Fibroblast of villous mesenchyme (primary cell): ENCODE data around the gene FBXL17. TPM values are rescaled to one million over a fixed set of nuclear protein-coding genes. Genes with fewer than 3 reads are reported as not detected.
A peak's percentile ranks its signal among the peaks of the same experiment; 100 is the strongest.

Source experiments
- DNase-seq: peaks from one replicate; pipeline ENCODE4 v3.0.0-alpha.2; 2010; ENCODE audit warnings: low read depth
- H3K4me3 ChIP-seq: 2 replicates; pipeline ENCODE4 v1.5.1; 2011; ENCODE audit warnings: low read depth, mild to moderate bottlenecking, low read length
- CTCF ChIP-seq: IDR thresholded peaks from 2 replicates; pipeline ENCODE4 v1.5.1; 2012; ENCODE audit warnings: low read depth, mild to moderate bottlenecking, low read length; ENCODE audit not compliant: insufficient read depth
- total RNA-seq: library from RNA; depleted of rRNA; stranded (reverse); fragments of >200 nt; gene quantifications from 2 replicates; pipeline ENCODE4 v1.2.3, GENCODE V29; 2012

Gene FBXL17
- total RNA-seq, 1 donor, result 20.3 TPM

- no peak for DNase-seq
- no peak overlapping the region for H3K4me3 ChIP-seq
- TF ChIP-seq CTCF, result no peak
Observed at GRCh38 chr5:108271127-108271526, 110.8 kb downstream of the FBXL17 start.

GRCh38 chr5:108266242-108266641 lies 115.7 kb downstream of the FBXL17 start:
- DNase-seq, result no peak
- no peak overlapping the region for H3K4me3 ChIP-seq
- no peak for TF ChIP-seq CTCF

GRCh38 chr5:108264533-108264932 lies 117.4 kb downstream of the FBXL17 start:
- no peak for DNase-seq
- no peak overlapping the region for H3K4me3 ChIP-seq
- no peak for TF ChIP-seq CTCF

- TF ChIP-seq CTCF, result no peak
- DNase-seq, result no peak
- H3K4me3 ChIP-seq, result no peak overlapping the region
Observed at GRCh38 chr5:108263338-108263737, 118.6 kb downstream of the FBXL17 start.

GRCh38 chr5:108260858-108261170 lies 121.1 kb downstream of the FBXL17 start:
- no peak for TF ChIP-seq CTCF
- no peak for DNase-seq
- no peak overlapping the region for H3K4me3 ChIP-seq

- H3K4me3 ChIP-seq, result no peak overlapping the region
- peak; percentile 82 for DNase-seq
- TF ChIP-seq CTCF, result peak; percentile 98
Observed at GRCh38 chr5:108260117-108260857, 121.6 kb downstream of the FBXL17 start.

- no peak overlapping the region for H3K4me3 ChIP-seq
- peak; percentile 48 for DNase-seq
- no peak for TF ChIP-seq CTCF
Observed at GRCh38 chr5:108259306-108259705, 122.6 kb downstream of the FBXL17 start.
